Measurements from ENCODE around the gene BRIP1.
"Not testable (repeated sequence)": the region's sequence is repeated elsewhere in the genome, so short reads cannot be mapped to it uniquely, and the experiment has no call there.

Gene BRIP1

GRCh38 chr17:61799812-61800484, 63.4 kb downstream of the BRIP1 start:
- no peak for DNase-seq (ENCODE audit: low spot score)

DNA sequence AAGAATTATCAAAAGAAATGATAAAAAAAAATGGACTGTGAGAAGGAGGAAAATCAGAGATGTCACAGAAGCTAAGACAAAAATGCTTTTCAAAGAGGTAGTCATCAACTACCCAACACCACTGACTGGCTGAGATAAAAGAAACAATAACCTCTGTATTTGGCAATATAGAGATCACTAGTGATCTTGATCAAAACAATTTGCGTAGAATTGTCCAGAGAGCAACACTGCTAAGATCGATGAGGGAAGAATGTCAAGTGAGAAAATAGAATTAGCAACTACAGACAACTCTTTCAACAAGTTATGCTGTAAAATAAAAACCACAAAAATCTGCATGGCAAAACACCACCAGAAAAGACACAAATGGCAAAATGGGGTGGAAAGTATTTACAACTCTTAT, 66.0 kb downstream of the BRIP1 start:
- DNase-seq (ENCODE audit: low spot score) = no peak

DNA sequence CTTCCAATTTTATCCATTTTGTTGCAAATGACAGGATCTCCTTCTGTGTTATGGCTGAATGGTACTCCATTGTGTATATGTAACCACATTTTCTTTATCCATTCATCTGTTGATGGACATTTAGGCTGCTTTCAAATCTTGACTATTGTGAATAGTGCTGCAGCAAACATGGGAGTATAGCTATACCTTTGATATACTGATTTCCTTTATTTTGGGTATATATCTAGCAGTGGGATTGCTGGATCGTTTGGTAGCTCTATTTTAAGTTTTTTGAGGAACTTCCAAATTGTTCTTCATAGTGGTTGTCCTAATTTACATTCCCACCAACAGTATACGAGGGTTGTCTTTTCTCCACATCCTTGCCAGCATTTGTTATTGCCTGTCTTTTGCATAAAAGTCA, 67.8 kb downstream of the BRIP1 start:
- DNase-seq (ENCODE audit: low spot score) = no peak

GRCh38 chr17:61794792-61795191, 68.5 kb downstream of the BRIP1 start:
- no peak for DNase-seq (ENCODE audit: low spot score)

GRCh38 chr17:61794242-61794641, 69.1 kb downstream of the BRIP1 start:
- DNase-seq (ENCODE audit: low spot score) = no peak

- DNase-seq (ENCODE audit: low spot score) = no peak
Observed at GRCh38 chr17:61793565-61793964, 69.8 kb downstream of the BRIP1 start.

- no peak for DNase-seq (ENCODE audit: low spot score)
Observed at GRCh38 chr17:61789872-61790271, 73.5 kb downstream of the BRIP1 start.

DNA sequence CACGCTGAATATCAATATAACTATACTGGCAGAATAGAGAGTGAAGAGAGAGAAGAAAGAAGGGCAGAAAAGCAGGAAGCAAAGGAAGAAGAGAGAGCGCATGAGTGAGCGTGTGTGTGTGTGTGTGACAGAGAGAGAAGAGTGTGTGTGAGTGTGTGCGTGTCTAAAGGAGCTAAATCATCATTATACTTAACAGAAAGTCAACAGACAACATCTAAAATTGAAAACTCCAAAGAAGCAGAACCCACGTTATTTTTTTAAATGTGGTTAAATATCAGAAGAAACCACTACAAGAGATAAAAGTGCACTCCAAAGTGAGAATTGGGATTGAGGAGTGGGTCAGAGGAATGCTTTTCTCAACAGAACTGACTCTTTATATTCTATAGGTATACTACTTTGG, 77.2 kb downstream of the BRIP1 start:
- no peak for DNase-seq (ENCODE audit: low spot score)

DNA sequence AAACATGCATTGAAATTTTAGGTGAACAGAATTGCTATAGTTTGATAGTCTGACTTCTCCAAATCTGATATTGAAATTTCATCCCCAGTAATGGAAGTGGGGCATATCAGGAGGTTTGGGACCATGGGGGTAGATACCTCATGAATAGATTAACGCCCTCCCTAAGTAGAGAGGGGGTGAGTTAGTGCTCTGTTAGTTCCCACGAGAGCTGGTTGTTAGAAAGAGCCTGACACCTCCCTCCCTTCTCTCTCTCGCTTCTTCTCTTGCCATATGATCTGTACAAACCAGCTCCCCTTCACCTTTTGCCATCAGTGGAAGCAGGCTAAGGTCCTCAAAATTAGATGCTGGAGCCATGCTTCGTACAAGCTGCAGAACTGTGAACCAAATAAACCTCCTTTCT, 78.8 kb downstream of the BRIP1 start:
- DNase-seq (ENCODE audit: low spot score) = peak; percentile 13

DNA sequence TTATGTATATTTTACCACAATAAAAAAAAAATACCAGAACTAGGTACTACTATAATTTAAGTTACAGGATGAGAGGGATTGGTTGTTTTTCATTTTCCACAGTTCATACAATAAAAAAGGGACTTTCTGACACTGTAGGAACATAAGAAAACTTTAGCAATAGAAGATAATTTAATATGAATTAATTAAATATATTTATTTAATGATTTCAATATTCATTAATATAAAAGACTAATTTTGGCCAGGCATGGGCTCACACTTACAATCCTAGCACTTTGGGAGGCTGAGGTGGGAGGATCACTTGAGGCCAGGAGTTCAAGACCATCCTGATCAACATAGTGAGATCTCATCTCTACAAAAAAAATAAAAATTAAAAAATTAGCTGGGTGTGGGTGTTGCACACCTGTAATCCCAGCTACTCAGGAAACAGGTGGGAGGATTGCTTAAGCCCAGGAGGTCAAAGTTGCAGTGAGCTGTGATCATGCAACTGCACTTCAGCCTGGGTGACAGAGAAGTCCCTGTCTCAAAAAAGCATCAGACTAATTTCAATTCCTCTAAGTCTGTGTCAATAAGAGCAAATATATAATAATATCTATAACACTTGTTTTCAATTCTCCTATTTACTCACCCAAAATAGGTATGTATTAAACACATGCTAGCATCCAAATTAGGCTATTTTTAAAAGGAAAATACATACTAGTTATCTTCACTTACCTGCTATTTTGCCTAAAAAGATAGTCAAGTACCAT, 79.6 kb downstream of the BRIP1 start:
- DNase-seq (ENCODE audit: low spot score) = peak; percentile 32

GRCh38 chr17:61783120-61783519, 80.2 kb downstream of the BRIP1 start:
- DNase-seq (ENCODE audit: low spot score) = no peak

GRCh38 chr17:61782683-61783082, 80.6 kb downstream of the BRIP1 start:
- DNase-seq (ENCODE audit: low spot score) = no peak

- DNase-seq (ENCODE audit: low spot score) = no peak
Observed at GRCh38 chr17:61775364-61775763, 88.0 kb downstream of the BRIP1 start.

DNA sequence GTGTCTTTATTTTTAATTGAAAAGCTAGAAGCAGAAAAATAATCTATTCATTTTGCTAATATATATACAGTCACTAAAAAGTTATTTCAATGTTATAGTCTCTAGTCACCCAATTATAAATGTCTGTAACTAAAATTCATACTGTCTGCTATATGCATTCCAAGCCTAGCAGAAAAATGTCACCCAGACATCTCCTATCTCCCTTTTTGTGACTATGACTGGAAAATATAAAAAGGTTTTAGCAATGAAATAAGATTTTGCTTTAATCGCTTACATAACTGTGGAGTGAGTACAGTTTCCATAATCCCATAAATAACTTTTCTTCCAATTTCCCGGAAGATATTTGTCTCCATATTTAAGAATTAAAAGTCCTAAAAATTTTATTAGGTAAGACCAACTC, 88.6 kb downstream of the BRIP1 start:
- DNase-seq (ENCODE audit: low spot score) = no peak

- DNase-seq (ENCODE audit: low spot score) = not testable (repeated sequence)
Observed at GRCh38 chr17:61774087-61774486, 89.2 kb downstream of the BRIP1 start.

- DNase-seq (ENCODE audit: low spot score) = no peak
Observed at GRCh38 chr17:61770752-61771533, 92.4 kb downstream of the BRIP1 start.

DNA sequence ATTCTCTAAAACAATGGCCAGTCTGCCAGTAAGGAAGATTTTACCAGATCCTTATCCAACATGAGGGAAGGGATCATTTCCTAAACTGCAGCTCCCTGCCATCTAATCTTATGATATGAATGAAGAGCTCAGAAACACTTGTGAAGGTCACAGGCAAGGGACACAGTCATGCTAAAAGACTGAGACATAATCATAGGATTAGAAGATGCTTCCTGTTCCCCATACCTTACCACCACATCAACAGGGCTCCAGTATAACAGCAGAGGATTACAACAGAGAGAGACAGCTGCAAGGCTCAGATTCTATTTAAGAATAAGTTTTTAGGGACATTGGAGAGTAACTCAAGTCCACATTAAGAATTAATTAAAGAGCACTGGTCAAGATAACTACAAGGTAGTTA, 93.3 kb downstream of the BRIP1 start:
- no peak for DNase-seq (ENCODE audit: low spot score)

DNA sequence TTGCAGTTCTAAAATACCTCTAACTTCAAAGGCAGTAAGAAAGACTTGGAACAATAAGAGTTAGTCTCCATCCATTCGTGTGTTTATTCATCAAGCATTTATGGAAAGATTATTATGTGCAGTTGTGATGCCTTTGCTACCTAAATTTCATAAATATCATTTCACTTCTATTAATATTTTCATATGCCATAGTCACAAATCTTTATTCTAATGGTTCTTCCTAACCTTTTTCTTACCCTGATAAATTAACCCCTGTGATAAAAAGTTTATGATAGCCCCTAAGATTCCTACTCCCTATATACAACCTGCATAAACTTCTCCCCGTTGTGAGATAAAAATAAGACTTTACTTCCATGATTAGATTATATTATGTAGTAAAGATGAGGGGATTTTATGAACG, 94.9 kb downstream of the BRIP1 start:
- DNase-seq (ENCODE audit: low spot score) = no peak

GRCh38 chr17:61766520-61766919, 96.8 kb downstream of the BRIP1 start:
- no peak for DNase-seq (ENCODE audit: low spot score)

GRCh38 chr17:61764846-61765245, 98.5 kb downstream of the BRIP1 start:
- DNase-seq (ENCODE audit: low spot score) = no peak

DNA sequence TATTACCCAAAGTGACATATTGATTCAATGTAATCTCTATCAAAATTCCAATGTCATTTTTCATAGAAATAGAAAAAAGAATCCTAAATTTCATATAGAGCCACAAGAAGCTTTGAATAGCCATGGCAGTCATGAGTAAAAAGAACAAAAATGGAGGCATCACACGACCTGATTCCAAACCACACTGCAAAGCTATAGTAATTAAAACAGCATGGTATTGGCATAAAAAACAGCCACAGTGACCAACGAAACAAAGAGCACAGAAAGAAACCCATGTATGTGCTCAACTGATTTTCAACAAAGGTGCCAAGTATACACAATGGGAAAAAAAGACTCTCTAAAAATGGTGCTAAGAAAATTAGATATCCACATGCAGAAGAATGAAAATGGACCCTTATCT, 101.5 kb downstream of the BRIP1 start:
- no peak for DNase-seq (ENCODE audit: low spot score)

- no peak for DNase-seq (ENCODE audit: low spot score)
Observed at GRCh38 chr17:61759362-61759761, 104.0 kb downstream of the BRIP1 start.

GRCh38 chr17:61758430-61758829, 104.9 kb downstream of the BRIP1 start:
- DNase-seq (ENCODE audit: low spot score) = no peak
